ENCODE results near the gene YRDC.
"Not testable (repeated sequence)": the region's sequence is repeated elsewhere in the genome, so short reads cannot be mapped to it uniquely, and the experiment has no call there.

YRDC gene

GRCh38 chr1:37771440-37771839 lies 36.6 kb downstream of the YRDC start:
- DNase-seq (ENCODE audit: low read depth): not testable (repeated sequence)

GRCh38 chr1:37767488-37767887 lies 40.5 kb downstream of the YRDC start:
- no peak for DNase-seq (ENCODE audit: low read depth)

- no peak for DNase-seq (ENCODE audit: low read depth)
Observed at GRCh38 chr1:37765916-37766664, 41.9 kb downstream of the YRDC start.

- DNase-seq (ENCODE audit: low read depth): no peak
Observed at GRCh38 chr1:37764888-37765441, 43.0 kb downstream of the YRDC start, which contains the start of gene EPHA10. TSS of gene EPHA10 (minus strand) at chr1:37765120. CDS start at chr1:37765066, 54 bp downstream.

GRCh38 chr1:37764414-37764825 lies 43.6 kb downstream of the YRDC start:
- peak; percentile 40 for DNase-seq (ENCODE audit: low read depth)

- no peak for DNase-seq (ENCODE audit: low read depth)
Observed at GRCh38 chr1:37763791-37764413, 44.1 kb downstream of the YRDC start.

GRCh38 chr1:37762516-37762915 lies 45.5 kb downstream of the YRDC start:
- DNase-seq (ENCODE audit: low read depth): no peak

- no peak for DNase-seq (ENCODE audit: low read depth)
Observed at GRCh38 chr1:37761416-37762095, 46.5 kb downstream of the YRDC start.

GRCh38 chr1:37759451-37759850 lies 48.6 kb downstream of the YRDC start:
- no peak for DNase-seq (ENCODE audit: low read depth)

- no peak for DNase-seq (ENCODE audit: low read depth)
Observed at GRCh38 chr1:37755951-37756560, 52.0 kb downstream of the YRDC start.

- no peak for DNase-seq (ENCODE audit: low read depth)
Observed at GRCh38 chr1:37755290-37755689, 52.7 kb downstream of the YRDC start.

- DNase-seq (ENCODE audit: low read depth): no peak
Observed at GRCh38 chr1:37753473-37754321, 54.3 kb downstream of the YRDC start.

All from stimulated activated CD8-positive, alpha-beta memory T cell treated with anti-CD3 and anti-CD28 coated beads, Interleukin-4, amount 100 ng/mL, for 24 hours (primary cell).